ENCODE results near the gene ARHGAP23.
A peak's percentile ranks its signal among the peaks of the same experiment; 100 is the strongest.

ARHGAP23 gene

GRCh38 chr17:38425744-38426143, 2.5 kb upstream of the ARHGAP23 start:
- Histone ChIP-seq H4K20me1 (ENCODE audit: insufficient read depth, low read length) (peaks cover 6% of the 10 kb centered on the region; the same call in 1 of the 2 replicates), H3K4me1 (ENCODE audit: insufficient read depth, low read length) (peaks cover 59% of the 10 kb centered on the region), H3K4me2 (ENCODE audit: insufficient read depth, low read length) (no peak overlapping the region), H3K27ac (ENCODE audit: low read length) (no peak overlapping the region), H2AFZ (ENCODE audit: low read depth, low read length) (no peak overlapping the region), H3K36me3 (ENCODE audit: insufficient read depth, low read length) (no peaks in the 10 kb centered on the region; the same call in 1 of the 2 replicates), H3K9me3 (ENCODE audit: insufficient read depth, low read length, severe bottlenecking) (no peaks in the 10 kb centered on the region), H3K4me3 (ENCODE audit: low read depth in 1 of 2, low read length in 2 of 2) (no peak overlapping the region), H3K9ac (ENCODE audit: low read depth, low read length) (no peak overlapping the region), H3K27me3 (ENCODE audit: insufficient read depth, low read length, poor library complexity) (no peaks in the 10 kb centered on the region), H3K79me2 (ENCODE audit: insufficient read depth, low read length) (peaks cover 40% of the 10 kb centered on the region)
- TF ChIP-seq CTCF (IDR thresholded peaks at IDR 0.05; ENCODE audit: borderline replicate concordance, extremely low read depth, low read length, poor library complexity, severe bottlenecking), result no peak
- no peak for TF ChIP-seq EZH2 (IDR thresholded peaks at IDR 0.05; ENCODE audit: borderline replicate concordance, low read depth, low read length, severe bottlenecking)
- DNase-seq (no peak), ATAC-seq (ENCODE audit: insufficient read depth, low read depth) (no peak)

GRCh38 chr17:38426441-38426840, 1.8 kb upstream of the ARHGAP23 start:
- peak overlapping the region; percentile 95; the same call in 1 of the 2 replicates for H3K4me2 ChIP-seq (ENCODE audit: insufficient read depth, low read length)
- peaks cover 2% of the 10 kb centered on the region; the same call in 1 of the 2 replicates for H3K36me3 ChIP-seq (ENCODE audit: insufficient read depth, low read length)
- peak overlapping the region; percentile 95 for H3K27ac ChIP-seq (ENCODE audit: low read length)
- H3K4me1 ChIP-seq (ENCODE audit: insufficient read depth, low read length), result peaks cover 58% of the 10 kb centered on the region
- peaks cover 12% of the 10 kb centered on the region for H4K20me1 ChIP-seq (ENCODE audit: insufficient read depth, low read length)
- no peak for TF ChIP-seq EZH2 (IDR thresholded peaks at IDR 0.05; ENCODE audit: borderline replicate concordance, low read depth, low read length, severe bottlenecking)
- TF ChIP-seq CTCF (IDR thresholded peaks at IDR 0.05; ENCODE audit: borderline replicate concordance, extremely low read depth, low read length, poor library complexity, severe bottlenecking), result no peak
- H2AFZ ChIP-seq (ENCODE audit: low read depth, low read length), result no peak overlapping the region
- H3K27me3 ChIP-seq (ENCODE audit: insufficient read depth, low read length, poor library complexity), result no peaks in the 10 kb centered on the region
- no peak overlapping the region for H3K4me3 ChIP-seq (ENCODE audit: low read depth in 1 of 2, low read length in 2 of 2)
- ATAC-seq (ENCODE audit: insufficient read depth, low read depth) (no peak), DNase-seq (no peak)
- peaks cover 47% of the 10 kb centered on the region for H3K79me2 ChIP-seq (ENCODE audit: insufficient read depth, low read length)
- H3K9me3 ChIP-seq (ENCODE audit: insufficient read depth, low read length, severe bottlenecking), result no peaks in the 10 kb centered on the region
- H3K9ac ChIP-seq (ENCODE audit: low read depth, low read length), result no peak overlapping the region

- Histone ChIP-seq H3K4me2 (ENCODE audit: insufficient read depth, low read length) (peak overlapping the region; percentile 95), H3K36me3 (ENCODE audit: insufficient read depth, low read length) (peaks cover 5% of the 10 kb centered on the region; the same call in 1 of the 2 replicates), H3K27ac (ENCODE audit: low read length) (peak overlapping the region; percentile 95), H3K27me3 (ENCODE audit: insufficient read depth, low read length, poor library complexity) (no peaks in the 10 kb centered on the region), H3K9ac (ENCODE audit: low read depth, low read length) (peak overlapping the region; percentile 80), H3K9me3 (ENCODE audit: insufficient read depth, low read length, severe bottlenecking) (no peaks in the 10 kb centered on the region), H3K79me2 (ENCODE audit: insufficient read depth, low read length) (peaks cover 56% of the 10 kb centered on the region), H4K20me1 (ENCODE audit: insufficient read depth, low read length) (peaks cover 19% of the 10 kb centered on the region), H3K4me1 (ENCODE audit: insufficient read depth, low read length) (peaks cover 53% of the 10 kb centered on the region), H2AFZ (ENCODE audit: low read depth, low read length) (peak overlapping the region; percentile 74), H3K4me3 (ENCODE audit: low read depth in 1 of 2, low read length in 2 of 2) (peak overlapping the region; percentile 72 to 75; a peak in 3 of 4 replicates)
- ATAC-seq (ENCODE audit: insufficient read depth, low read depth) (peak; percentile 2; the same call in 1 of the 3 replicates), DNase-seq (peak; percentile 24)
- no peak for TF ChIP-seq CTCF (IDR thresholded peaks at IDR 0.05; ENCODE audit: borderline replicate concordance, extremely low read depth, low read length, poor library complexity, severe bottlenecking)
- no peak for TF ChIP-seq EZH2 (IDR thresholded peaks at IDR 0.05; ENCODE audit: borderline replicate concordance, low read depth, low read length, severe bottlenecking)
These were observed 909 bp upstream of the ARHGAP23 start for GRCh38 chr17:38427160-38427949.

All from DND-41 (cell line).